Activated T-helper 17 cell treated with anti-CD3 and anti-CD28 coated beads, Interleukin-2, amount 50 U/mL, for 72 hours (primary cell): ENCODE data around the gene RTN1. TPM values are rescaled to one million over a fixed set of nuclear protein-coding genes. Genes with fewer than 3 reads are reported as not detected.
A peak's percentile ranks its signal among the peaks of the same experiment; 100 is the strongest.

ENCODE experiments used
- ATAC-seq: fragments of 150-1000 bp; cut with Tn5 transposase; replicated peaks from 2 replicates; pipeline ENCODE4 v1.10.0; 2021; ENCODE audit warnings: mild to moderate bottlenecking, moderate library complexity
- H3K27ac Mint-ChIP-seq: one replicate; pipeline ENCODE4 v1.8.0; 2022; ENCODE audit warnings: mixed read lengths
- H3K27me3 Mint-ChIP-seq: one replicate; pipeline ENCODE4 v1.8.0; 2022; ENCODE audit warnings: mixed read lengths
- H3K36me3 Mint-ChIP-seq: one replicate; pipeline ENCODE4 v1.8.0; 2022; ENCODE audit warnings: low read depth, mild to moderate bottlenecking, mixed read lengths
- H3K4me1 Mint-ChIP-seq: one replicate; pipeline ENCODE4 v1.8.0; 2022; ENCODE audit warnings: mixed read lengths
- H3K4me3 Mint-ChIP-seq: one replicate; pipeline ENCODE4 v1.8.0; 2022; ENCODE audit warnings: mild to moderate bottlenecking, mixed read lengths
- H3K9me3 Mint-ChIP-seq: one replicate; pipeline ENCODE4 v1.8.0; 2022; ENCODE audit warnings: mixed read lengths
- total RNA-seq, 2 donors: library from RNA; stranded (reverse); gene quantifications; one replicate each; pipeline ENCODE4 v1.2.3, GENCODE V29; 2022

The RTN1 gene
- total RNA-seq, 2 donors from 2014 or later: not detected

- Mint-ChIP-seq H3K27ac (no peak within 1 kb of the TSS), H3K27me3 (peaks cover 10% of the 10 kb centered on the region), H3K36me3 (no peaks in the 10 kb centered on the region), H3K4me3 (peak within 1 kb of the TSS; percentile 78), H3K9me3 (no peaks in the 10 kb centered on the region), H3K4me1 (peaks cover 10% of the 10 kb centered on the region)
- ATAC-seq: peak; percentile 98
Observed at GRCh38 chr14:59576332-59577294, 294.0 kb downstream of the RTN1 start, which contains the start of gene CCDC175. CCDC175 (minus strand) TSS chr14:59576812; CDS start chr14:59576775, 37 bp downstream.

DNA sequence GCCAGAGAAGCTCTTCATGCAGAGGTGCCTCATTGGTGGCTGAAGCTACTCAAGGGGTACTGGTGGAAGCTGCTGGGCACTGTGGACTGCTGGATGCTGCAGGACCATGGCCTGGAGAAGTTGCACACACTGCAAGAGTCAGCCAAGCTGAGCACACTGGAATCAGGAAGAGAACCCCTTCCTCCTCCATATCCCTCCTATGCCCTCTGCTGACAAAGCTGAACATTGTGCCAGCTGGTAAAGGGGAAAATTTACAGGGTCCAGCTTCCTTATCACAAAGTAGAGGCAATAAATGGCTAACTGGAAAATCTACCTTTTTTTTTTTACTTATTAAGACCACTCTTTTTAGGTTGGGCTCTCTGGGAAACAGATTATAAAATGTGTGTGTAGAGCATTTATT is 300.5 kb downstream of the RTN1 start:
- no peaks in the 10 kb centered on the region for H3K4me1 Mint-ChIP-seq
- H3K9me3 Mint-ChIP-seq: no peaks in the 10 kb centered on the region
- H3K27me3 Mint-ChIP-seq: peaks cover 16% of the 10 kb centered on the region
- no peak for ATAC-seq
- H3K36me3 Mint-ChIP-seq: no peaks in the 10 kb centered on the region
- H3K4me3 Mint-ChIP-seq: no peak overlapping the region
- no peak overlapping the region for H3K27ac Mint-ChIP-seq

DNA sequence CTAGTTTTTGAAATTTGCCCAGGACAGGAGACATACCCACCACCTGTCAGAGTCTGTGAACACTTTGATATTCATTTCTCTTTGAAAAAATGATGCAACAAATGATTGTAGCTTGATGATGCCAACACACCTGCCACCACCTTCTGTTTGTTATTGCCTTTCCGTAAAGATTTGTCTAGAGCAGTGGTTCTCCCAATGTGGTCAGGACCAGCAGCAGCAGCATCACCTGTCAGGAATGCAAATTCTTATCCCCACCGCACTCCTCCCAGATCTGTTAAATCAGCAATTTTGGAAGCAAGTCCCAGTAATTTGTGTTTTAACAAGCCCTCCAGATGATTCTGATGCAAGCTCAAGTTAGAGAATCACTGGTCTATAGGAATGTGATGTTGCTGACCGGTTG is 303.9 kb downstream of the RTN1 start:
- Mint-ChIP-seq H3K36me3 (no peaks in the 10 kb centered on the region), H3K27ac (no peak overlapping the region), H3K27me3 (peaks cover 16% of the 10 kb centered on the region), H3K4me3 (no peak overlapping the region), H3K9me3 (no peaks in the 10 kb centered on the region), H3K4me1 (no peaks in the 10 kb centered on the region)
- no peak for ATAC-seq

DNA sequence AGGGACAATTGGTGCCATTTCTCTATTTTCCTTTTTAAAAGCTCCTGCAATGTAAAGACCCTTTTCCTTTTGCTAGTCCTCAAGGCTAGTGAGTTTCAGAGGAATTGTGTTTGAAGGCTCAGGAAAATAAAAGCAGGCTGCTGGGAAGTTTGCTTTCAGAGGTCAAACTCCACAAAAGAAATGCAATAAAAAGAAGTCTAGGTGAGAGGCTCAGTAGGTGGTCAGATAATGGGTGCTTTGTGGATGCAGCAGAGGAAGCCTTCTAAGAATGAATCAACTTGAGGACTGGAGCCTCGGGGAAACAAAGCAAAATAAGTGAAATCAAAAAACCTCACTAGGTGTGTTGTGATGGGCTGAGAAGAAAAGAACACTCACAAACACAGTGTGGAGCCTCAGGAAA is 304.3 kb downstream of the RTN1 start:
- no peak for ATAC-seq
- Mint-ChIP-seq H3K36me3 (no peaks in the 10 kb centered on the region), H3K4me1 (no peaks in the 10 kb centered on the region), H3K27me3 (peaks cover 16% of the 10 kb centered on the region), H3K9me3 (no peaks in the 10 kb centered on the region), H3K27ac (no peak overlapping the region), H3K4me3 (no peak overlapping the region)

DNA sequence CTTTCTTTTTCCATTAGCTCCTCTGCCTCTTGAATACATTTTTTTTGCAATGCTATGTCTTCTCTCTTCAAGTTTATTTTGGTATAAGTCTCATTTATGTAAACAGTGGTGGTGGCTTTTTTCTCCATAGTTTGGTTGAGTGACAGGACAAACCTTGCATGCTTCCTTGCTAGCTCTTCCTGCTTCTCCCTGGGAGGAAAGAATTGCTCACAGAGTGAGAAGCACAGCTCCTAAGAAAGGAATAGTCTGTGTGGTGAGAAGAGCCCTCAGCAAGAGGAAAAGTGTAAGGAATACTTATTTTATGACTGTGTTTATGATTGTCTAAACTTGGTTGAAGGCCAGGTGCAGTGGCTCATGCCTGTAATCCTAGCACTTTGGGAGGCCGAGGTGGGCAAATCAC is 305.5 kb downstream of the RTN1 start:
- no peak overlapping the region for H3K27ac Mint-ChIP-seq
- peaks cover 13% of the 10 kb centered on the region for H3K27me3 Mint-ChIP-seq
- H3K4me1 Mint-ChIP-seq: no peaks in the 10 kb centered on the region
- no peak overlapping the region for H3K4me3 Mint-ChIP-seq
- no peaks in the 10 kb centered on the region for H3K36me3 Mint-ChIP-seq
- no peak for ATAC-seq
- H3K9me3 Mint-ChIP-seq: no peaks in the 10 kb centered on the region

GRCh38 chr14:59564366-59564765 is 306.2 kb downstream of the RTN1 start:
- no peaks in the 10 kb centered on the region for H3K36me3 Mint-ChIP-seq
- H3K4me3 Mint-ChIP-seq: no peak overlapping the region
- no peaks in the 10 kb centered on the region for H3K4me1 Mint-ChIP-seq
- H3K27ac Mint-ChIP-seq: no peak overlapping the region
- H3K27me3 Mint-ChIP-seq: peaks cover 11% of the 10 kb centered on the region
- H3K9me3 Mint-ChIP-seq: no peaks in the 10 kb centered on the region
- no peak for ATAC-seq

GRCh38 chr14:59547310-59547709 is 323.3 kb downstream of the RTN1 start:
- no peak for ATAC-seq
- no peak overlapping the region for H3K27ac Mint-ChIP-seq
- H3K4me1 Mint-ChIP-seq: no peaks in the 10 kb centered on the region

More at GRCh38 chr14:59547310-59547709, 323.3 kb downstream of the RTN1 start:
- Mint-ChIP-seq H3K27me3 (peaks cover 10% of the 10 kb centered on the region), H3K36me3 (no peaks in the 10 kb centered on the region), H3K9me3 (no peaks in the 10 kb centered on the region), H3K4me3 (no peak overlapping the region)

Other genes starting within 250 kb of the RTN1 start
- gene LRRC9, start 49.4 kb upstream of the RTN1 start, total RNA-seq: not detected
- 10 to 100 TPM; 29.7 to 29.9 TPM for gene PCNX4, start 221.1 kb upstream of the RTN1 start, total RNA-seq